Stimulated activated CD4-positive, alpha-beta T cell treated with anti-CD3 and anti-CD28 coated beads, Interleukin-15, amount 100 ng/mL, for 1 hour (primary cell): ENCODE results near the gene UROS.

Source experiments
- DNase-seq, 2 donors: peaks; one replicate each; pipeline ENCODE4 v3.0.0-alpha.2; 2020; ENCODE audit warnings: low read depth in 1 of 2, low spot score in 1 of 2

The UROS gene

DNA sequence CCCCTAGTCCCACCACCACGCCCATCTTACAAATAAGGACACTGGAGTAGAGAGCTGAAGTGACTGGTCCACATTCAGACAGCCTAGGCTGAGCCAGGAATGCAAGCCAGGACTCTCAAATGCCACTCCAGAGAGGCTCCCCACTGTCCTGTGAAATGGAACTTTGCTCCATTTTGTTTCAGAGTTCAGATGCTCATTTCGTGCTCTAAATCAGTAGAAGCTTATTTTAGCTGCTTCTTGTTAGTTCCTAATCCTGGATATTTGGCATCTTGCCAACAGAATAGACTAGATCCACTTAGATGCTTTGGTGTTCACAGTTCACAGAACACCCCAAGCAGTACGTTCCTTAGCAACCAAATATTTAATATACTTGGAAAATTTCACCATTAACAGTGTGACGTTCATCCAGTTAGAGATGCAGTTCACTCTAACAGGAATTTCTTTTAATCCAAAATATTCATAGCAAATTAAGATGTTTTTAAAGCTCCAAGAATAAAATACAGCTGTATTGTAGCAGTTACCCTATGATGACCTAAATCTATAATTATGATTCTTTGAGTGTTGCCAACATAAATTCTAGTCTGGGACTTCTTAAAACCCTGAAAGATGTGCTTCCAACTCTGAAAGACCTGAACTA lies 54.7 kb downstream of the UROS start:
- DNase-seq, result no peak

- DNase-seq, result no peak
Measured at GRCh38 chr10:125766511-125766910, 56.5 kb downstream of the UROS start.

GRCh38 chr10:125765835-125766234 lies 57.2 kb downstream of the UROS start:
- DNase-seq, result no peak

- no peak for DNase-seq
Measured at GRCh38 chr10:125762692-125763648, 60.1 kb downstream of the UROS start.

GRCh38 chr10:125761961-125762360 lies 61.1 kb downstream of the UROS start:
- no peak for DNase-seq

DNA sequence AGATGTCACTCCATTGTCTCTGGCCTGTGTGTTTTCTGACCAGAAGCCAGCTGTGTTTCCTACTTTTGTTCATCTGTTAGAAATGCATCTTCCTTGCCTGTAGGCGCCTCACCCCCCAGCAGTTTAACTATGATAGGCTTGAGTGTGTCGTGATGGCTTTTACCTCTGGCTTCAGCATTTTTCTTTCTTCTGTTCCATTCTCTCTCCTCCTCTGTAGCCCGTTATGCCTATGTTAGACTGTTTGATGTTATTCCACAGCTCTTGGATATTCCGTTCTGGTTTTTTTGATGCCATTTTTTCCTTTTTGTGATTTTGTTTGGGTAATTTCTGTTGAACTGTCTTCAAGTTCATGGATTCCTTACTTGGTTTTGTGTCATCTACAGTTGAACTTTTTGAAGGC lies 65.3 kb downstream of the UROS start:
- no peak for DNase-seq

GRCh38 chr10:125756853-125757487 lies 66.1 kb downstream of the UROS start:
- DNase-seq, result no peak

- no peak for DNase-seq
Measured at GRCh38 chr10:125756196-125756595, 66.9 kb downstream of the UROS start.

DNA sequence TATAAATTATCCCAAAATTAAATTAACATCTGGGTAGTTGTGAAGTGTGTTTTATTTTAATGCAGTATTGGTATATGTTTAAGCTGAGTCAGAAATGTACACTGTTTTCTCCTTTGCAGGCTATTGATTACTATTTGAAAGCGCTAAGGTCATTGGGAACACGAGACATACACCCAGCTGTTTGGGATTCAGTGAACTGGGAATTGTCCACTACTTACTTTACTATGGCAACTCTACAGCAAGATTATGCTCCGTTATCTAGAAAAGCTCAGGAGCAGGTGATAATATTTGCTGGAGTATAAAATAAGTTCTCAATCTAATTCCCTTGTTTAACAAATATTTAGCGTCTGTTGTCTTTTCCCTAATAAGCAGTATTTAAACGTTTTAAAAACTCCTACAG lies 75.6 kb downstream of the UROS start:
- DNase-seq, result no peak

DNA sequence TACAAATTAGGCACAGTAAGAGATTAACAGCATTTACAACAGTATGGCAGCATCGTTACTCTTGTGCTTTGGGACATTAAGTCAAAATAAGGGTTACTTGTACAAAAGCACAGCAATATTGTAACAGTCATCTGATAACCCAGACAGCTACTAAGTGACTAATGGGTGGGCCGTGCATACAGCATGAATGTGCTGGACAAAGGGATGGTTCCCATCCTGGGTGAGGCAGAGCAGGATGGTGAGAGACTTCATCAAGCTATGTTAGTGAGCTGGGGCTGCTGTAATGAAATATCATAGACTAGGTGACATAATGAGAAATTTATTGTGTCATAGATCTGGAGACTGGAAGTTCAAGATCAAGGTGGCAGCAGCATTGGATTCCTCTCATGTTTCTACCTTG lies 78.1 kb downstream of the UROS start:
- no peak for DNase-seq

GRCh38 chr10:125742465-125742864 lies 80.6 kb downstream of the UROS start:
- no peak for DNase-seq

DNA sequence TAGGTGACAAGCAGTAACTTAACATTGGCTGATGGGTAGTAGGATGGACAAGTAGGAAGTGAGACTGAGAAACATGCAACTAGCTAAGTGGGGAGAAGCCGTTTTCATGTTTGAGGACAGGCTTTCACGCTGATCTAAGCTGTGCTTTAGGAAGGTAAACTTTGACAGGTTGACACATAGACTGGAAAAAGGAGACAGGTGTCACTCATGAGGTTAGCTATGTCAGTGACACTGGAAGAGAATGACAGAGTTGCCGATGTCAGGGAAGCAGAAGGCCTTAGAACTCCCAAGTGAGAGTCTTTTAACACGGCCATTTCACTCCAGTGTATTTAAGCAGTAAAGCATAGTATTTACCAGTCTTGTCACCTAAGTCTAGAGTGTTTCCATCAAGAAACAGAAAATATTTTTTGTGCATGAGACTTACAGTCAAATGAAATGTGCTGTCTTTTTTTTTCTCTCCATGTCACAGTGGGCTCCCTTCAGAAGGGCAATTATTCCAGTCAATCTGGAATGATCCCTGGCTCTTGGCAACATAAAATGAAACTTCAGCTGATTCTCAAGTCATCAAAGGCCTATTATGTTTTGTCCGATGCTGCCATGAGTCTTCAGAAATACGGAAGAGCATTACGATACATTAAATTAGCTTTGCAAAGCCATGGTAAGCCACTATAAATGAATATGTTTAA lies 82.9 kb downstream of the UROS start:
- no peak for DNase-seq
